HFFc6 (cell line): ENCODE results near the gene RHBDD2. TPM values are rescaled to one million over a fixed set of nuclear protein-coding genes. Genes with fewer than 3 reads are reported as not detected.

Source experiments
- DNase-seq: peaks from one replicate; pipeline ENCODE4 v3.0.0-alpha.2; 2018
- H3K27ac Mint-ChIP-seq: 2 replicates; pipeline ENCODE4 v1.8.0; 2020; ENCODE audit warnings: mild to moderate bottlenecking, mixed read lengths
- H3K27me3 Mint-ChIP-seq: 2 replicates; pipeline ENCODE4 v1.8.0; 2021; ENCODE audit warnings: mild to moderate bottlenecking, moderate library complexity, mixed read lengths; ENCODE audit not compliant: insufficient read depth
- H3K36me3 Mint-ChIP-seq: 2 replicates; pipeline ENCODE4 v1.8.0; 2021; ENCODE audit warnings: low read depth, mixed read lengths
- H3K4me1 Mint-ChIP-seq: 2 replicates; pipeline ENCODE4 v1.8.0; 2020; ENCODE audit warnings: low read depth, mixed read lengths
- H3K4me3 Mint-ChIP-seq: 2 replicates; pipeline ENCODE4 v1.8.0; 2020; ENCODE audit warnings: mild to moderate bottlenecking, moderate library complexity, mixed read lengths
- H3K9me3 Mint-ChIP-seq: 2 replicates; pipeline ENCODE4 v1.8.0; 2020; ENCODE audit warnings: mild to moderate bottlenecking, mixed read lengths
- total RNA-seq, 6 experiments: library from RNA; stranded (reverse); fragmentation: NEBNext Ultra II Directional; extraction: Animal tissue kit (Norgen Biotek cat#: 25700); gene quantifications; 2 replicates in 1 of 6; 3 replicates in 5 of 6; pipeline ENCODE4 v1.2.3, GENCODE V29; 2021
- TF ChIP-seq, protein P1 (sequence below): fragments of 200-600 bp; sonication (generic); IDR thresholded peaks from 2 replicates; pipeline ENCODE4 v1.5.0; 2021; ENCODE audit warnings: antibody characterized with exemption, mild to moderate bottlenecking

The RHBDD2 gene
- total RNA-seq, 6 experiments from 2014 or later: 44.1 to 57.3 (median 47.3) TPM

- peaks cover 12% of the 10 kb centered on the region for H3K4me1 Mint-ChIP-seq
- H3K27ac Mint-ChIP-seq: no peak overlapping the region
- peaks cover 19% of the 10 kb centered on the region for H3K36me3 Mint-ChIP-seq
- DNase-seq: no peak
- TF ChIP-seq, protein P1, sequence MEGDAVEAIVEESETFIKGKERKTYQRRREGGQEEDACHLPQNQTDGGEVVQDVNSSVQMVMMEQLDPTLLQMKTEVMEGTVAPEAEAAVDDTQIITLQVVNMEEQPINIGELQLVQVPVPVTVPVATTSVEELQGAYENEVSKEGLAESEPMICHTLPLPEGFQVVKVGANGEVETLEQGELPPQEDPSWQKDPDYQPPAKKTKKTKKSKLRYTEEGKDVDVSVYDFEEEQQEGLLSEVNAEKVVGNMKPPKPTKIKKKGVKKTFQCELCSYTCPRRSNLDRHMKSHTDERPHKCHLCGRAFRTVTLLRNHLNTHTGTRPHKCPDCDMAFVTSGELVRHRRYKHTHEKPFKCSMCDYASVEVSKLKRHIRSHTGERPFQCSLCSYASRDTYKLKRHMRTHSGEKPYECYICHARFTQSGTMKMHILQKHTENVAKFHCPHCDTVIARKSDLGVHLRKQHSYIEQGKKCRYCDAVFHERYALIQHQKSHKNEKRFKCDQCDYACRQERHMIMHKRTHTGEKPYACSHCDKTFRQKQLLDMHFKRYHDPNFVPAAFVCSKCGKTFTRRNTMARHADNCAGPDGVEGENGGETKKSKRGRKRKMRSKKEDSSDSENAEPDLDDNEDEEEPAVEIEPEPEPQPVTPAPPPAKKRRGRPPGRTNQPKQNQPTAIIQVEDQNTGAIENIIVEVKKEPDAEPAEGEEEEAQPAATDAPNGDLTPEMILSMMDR: no peak
- no peaks in the 10 kb centered on the region for H3K9me3 Mint-ChIP-seq
- no peak overlapping the region for H3K4me3 Mint-ChIP-seq
- H3K27me3 Mint-ChIP-seq: peaks cover 4% of the 10 kb centered on the region
Observed at GRCh38 chr7:75884476-75884875, 5.6 kb downstream of the RHBDD2 start.

- H3K4me1 Mint-ChIP-seq: peaks cover 12% of the 10 kb centered on the region
- H3K27me3 Mint-ChIP-seq: peaks cover 4% of the 10 kb centered on the region
- no peak overlapping the region for H3K4me3 Mint-ChIP-seq
- H3K36me3 Mint-ChIP-seq: peaks cover 19% of the 10 kb centered on the region
- no peak overlapping the region for H3K27ac Mint-ChIP-seq
- no peaks in the 10 kb centered on the region for H3K9me3 Mint-ChIP-seq
- TF ChIP-seq, protein P1: no peak
- DNase-seq: no peak
Observed at GRCh38 chr7:75885036-75885435, 6.2 kb downstream of the RHBDD2 start.

- Mint-ChIP-seq H3K36me3 (peaks cover 13% of the 10 kb centered on the region), H3K27me3 (peaks cover 6% of the 10 kb centered on the region; the same call in 1 of the 2 replicates), H3K4me3 (no peak overlapping the region), H3K27ac (no peak overlapping the region), H3K4me1 (peaks cover 10% of the 10 kb centered on the region), H3K9me3 (no peaks in the 10 kb centered on the region)
- DNase-seq: no peak
- TF ChIP-seq, protein P1: no peak
Observed at GRCh38 chr7:75887669-75888369, 9.0 kb downstream of the RHBDD2 start.

GRCh38 chr7:75888464-75889222 lies 9.8 kb downstream of the RHBDD2 start:
- DNase-seq: no peak
- Mint-ChIP-seq H3K27me3 (peaks cover 6% of the 10 kb centered on the region; the same call in 1 of the 2 replicates), H3K36me3 (peaks cover 13% of the 10 kb centered on the region), H3K27ac (peak overlapping the region; percentile 1; the same call in 1 of the 2 replicates), H3K4me1 (peaks cover 11% of the 10 kb centered on the region), H3K4me3 (no peak overlapping the region), H3K9me3 (no peaks in the 10 kb centered on the region)
- TF ChIP-seq, protein P1: no peak

DNA sequence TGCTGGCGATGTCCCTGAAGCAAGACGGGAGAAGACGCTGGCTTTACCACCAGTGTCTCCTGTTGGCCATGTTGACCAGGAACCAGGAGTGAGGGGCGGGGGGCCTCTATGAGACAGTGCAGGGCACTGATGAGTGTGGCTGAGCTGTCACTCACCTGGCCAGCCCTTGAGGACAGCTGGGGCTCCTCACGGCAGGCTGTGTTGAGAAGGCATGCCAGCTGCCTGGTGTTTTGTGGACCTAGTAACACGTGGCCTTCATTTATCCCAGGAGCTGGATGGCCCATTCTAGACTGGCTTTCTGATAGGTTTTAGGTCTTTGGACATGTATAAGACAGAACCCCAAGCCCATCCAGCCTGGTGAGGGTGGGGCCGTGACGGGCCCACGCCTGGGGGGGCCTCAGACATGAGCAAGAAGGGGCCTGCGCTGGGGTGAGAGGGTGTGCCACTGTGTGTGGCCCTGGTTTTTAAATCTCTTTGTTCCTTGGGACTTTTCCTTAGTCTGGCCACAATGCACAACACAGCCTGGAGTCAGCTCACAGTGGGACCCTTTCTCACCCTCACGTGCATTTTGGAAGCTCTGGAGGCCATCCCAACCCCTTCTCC lies 10.5 kb downstream of the RHBDD2 start:
- Mint-ChIP-seq H3K4me1 (peaks cover 11% of the 10 kb centered on the region), H3K27me3 (peaks cover 6% of the 10 kb centered on the region; the same call in 1 of the 2 replicates), H3K27ac (0 out of 2 replicates have a peak overlapping the region, but pooled peaks have one; percentile 1), H3K36me3 (peaks cover 13% of the 10 kb centered on the region), H3K9me3 (no peaks in the 10 kb centered on the region), H3K4me3 (no peak overlapping the region)
- TF ChIP-seq, protein P1: no peak
- no peak for DNase-seq
